Colon (tissue), 2 donors: Measurements from ENCODE around the gene AQP4.

ENCODE experiments used
- FAIRE-seq: peaks from 2 replicates; lab custom pipeline; 2012; peaks lifted over from hg19 to GRCh38; lab: Jason Lieb, UNC
- donor health status: control.
- donor health status: control.

Gene AQP4

GRCh38 chr18:26840965-26841364, 24.5 kb downstream of the AQP4 start:
- no peak for FAIRE-seq

- no peak for FAIRE-seq
These were observed 25.9 kb downstream of the AQP4 start for GRCh38 chr18:26839609-26840008.

- no peak for FAIRE-seq
These were observed 33.2 kb downstream of the AQP4 start for GRCh38 chr18:26832302-26832701.

- no peak for FAIRE-seq
These were observed 37.9 kb downstream of the AQP4 start for GRCh38 chr18:26827581-26827980.

DNA sequence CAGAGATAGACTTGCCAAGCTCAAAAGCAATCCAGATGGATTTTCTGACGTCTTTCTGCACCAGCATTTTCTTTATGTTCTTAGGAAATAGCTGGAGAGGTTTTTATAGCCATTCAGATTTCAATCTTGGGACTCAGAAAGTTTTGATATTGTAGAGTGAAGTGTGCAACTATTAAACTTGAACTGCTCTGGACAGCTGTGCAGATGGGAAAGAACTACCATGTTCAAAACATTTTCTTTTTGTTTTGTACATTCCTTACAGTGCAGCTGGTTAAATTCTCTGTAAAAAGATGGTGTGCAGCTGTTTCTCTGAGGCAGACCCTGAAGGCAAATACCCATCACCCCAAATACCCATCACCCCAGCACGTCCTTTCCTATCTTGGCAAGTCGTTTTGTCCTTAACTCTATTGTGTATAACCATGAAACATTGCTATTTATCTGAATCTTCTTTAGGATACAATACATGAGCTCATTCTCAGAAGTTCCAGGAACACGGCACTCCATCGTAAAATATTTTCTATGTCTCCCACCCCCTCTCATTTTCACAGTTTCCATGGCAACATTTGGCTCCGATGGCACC, 38.8 kb downstream of the AQP4 start:
- no peak for FAIRE-seq

DNA sequence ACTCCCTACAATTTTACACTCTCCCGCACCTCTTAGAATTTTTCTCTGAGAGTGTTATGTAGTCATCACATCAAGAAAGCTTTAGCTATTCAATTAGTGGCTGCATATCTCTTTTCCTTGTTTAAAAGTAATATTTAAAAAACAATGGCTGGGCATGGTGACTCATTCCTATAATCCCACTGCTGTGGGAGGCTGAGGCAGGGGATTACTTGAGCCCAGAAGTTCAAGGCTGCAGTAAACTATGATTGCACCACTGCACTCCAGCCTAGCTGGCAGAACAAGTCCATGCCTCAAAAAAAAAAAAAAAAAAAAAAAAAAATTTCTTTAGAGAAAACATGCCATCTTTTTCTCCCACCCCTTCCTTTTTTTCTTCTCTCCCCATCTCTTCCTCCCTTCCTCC, 44.3 kb downstream of the AQP4 start:
- no peak for FAIRE-seq

- FAIRE-seq: no peak
These were observed 46.5 kb downstream of the AQP4 start for GRCh38 chr18:26819046-26819445.

DNA sequence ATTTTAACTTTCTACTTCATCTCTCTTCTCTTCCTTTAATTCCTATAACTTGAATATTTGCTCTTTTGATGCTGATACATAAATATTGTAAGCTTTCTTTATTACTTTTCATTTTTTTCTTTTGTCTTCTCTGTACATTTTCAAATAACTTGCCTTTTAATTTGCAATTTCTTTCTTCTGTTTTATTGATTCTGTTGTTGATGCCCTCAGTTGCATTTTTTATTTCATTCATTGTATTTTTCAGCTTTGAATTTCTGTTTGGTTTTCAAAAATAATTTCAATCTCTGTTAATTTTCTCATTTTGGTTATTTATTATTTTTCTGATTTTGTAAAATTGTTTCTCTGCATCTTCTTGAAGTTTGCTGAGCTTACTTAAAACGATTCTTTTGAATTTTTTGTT, 47.0 kb downstream of the AQP4 start:
- no peak for FAIRE-seq

DNA sequence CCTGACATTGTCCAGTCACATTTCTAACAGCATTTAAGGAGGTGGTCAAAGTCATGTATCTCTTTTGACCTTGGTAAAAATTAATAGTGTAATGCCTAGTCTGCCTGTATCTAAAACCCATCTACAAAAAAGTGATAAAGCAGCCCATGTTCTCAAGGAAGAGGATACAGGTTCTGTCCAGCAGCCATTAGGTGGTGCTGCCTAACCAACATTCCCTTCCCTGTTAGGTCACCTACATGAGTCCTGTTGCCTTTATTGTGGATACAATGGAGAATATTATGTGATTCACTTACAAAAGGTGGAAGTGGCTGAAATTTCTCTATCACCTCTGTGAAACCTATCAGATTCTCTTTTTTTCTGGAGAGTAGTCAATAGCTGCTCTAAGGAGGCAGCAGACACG, 52.5 kb downstream of the AQP4 start:
- FAIRE-seq: no peak

DNA sequence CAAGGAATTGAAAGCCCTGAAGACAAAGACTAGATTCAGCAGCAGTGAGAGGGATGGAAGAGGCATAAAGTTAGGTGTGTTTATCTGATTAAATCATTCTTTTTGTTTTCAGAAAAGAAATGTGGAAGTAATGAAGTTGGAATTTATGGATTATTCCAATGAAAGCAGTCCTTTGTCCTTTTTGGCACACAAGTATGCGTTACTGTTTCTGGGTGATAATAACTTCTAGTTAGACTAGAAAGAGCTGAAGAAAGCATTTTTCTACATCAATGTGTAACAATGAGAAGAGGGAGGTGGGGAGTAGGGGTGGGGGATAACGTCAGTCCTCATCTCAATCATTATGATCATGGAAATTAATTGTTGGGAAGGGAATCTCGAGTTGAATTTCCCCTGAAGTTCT, 53.0 kb downstream of the AQP4 start:
- no peak for FAIRE-seq

DNA sequence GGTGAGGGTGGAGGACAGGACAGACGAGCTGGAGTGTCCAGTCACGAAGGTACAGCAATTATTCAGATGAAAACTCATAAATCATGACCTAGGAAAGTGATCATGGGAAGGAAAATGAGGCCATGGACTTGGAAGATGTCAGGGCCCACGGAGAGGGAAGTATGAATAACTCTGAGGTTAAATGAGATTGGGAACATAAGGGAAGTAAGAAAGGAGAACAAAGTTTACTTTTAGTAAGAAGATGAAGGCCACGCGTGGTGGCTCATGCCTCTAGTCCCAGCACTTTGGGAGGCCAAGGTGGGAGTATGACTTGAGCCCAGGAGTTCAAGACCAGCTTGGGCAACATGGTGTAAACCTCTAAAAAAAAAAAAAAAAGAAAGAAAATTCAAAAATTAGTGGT, 56.2 kb downstream of the AQP4 start:
- FAIRE-seq: no peak

GRCh38 chr18:26806224-26806623, 59.3 kb downstream of the AQP4 start:
- FAIRE-seq: no peak

- no peak for FAIRE-seq
These were observed 61.0 kb downstream of the AQP4 start for GRCh38 chr18:26804519-26804918.

- FAIRE-seq: no peak
These were observed 61.9 kb downstream of the AQP4 start for GRCh38 chr18:26803643-26804042.

- no peak for FAIRE-seq
These were observed 62.9 kb downstream of the AQP4 start for GRCh38 chr18:26802330-26803200.
